HepG2 (cell line): Measurements from ENCODE around the gene BAZ1A. TPM values are rescaled to one million over a fixed set of nuclear protein-coding genes. Genes with fewer than 3 reads are reported as not detected.

Source experiments
- DBP ChIP-seq: sonication (generic); formaldehyde crosslinking; IDR thresholded peaks from 2 replicates; pipeline ENCODE4 v1.4.0; 2020; ENCODE audit warnings: missing genetic modification reagents; ENCODE audit errors: not compliant biosample characterization
- HNF1B ChIP-seq: sonication (generic); formaldehyde crosslinking; IDR thresholded peaks from 2 replicates; pipeline ENCODE4 v1.5.1; 2020; ENCODE audit warnings: mild to moderate bottlenecking, moderate library complexity, missing genetic modification reagents
- KLF11 ChIP-seq: IDR thresholded peaks from 2 replicates; pipeline ENCODE4 v1.6.1; 2016; ENCODE audit warnings: missing compliant biosample characterization
- MXD4 ChIP-seq: IDR thresholded peaks from 2 replicates; pipeline ENCODE4 v1.6.1; 2016; ENCODE audit warnings: mild to moderate bottlenecking, missing biosample characterization, missing genetic modification reagents
- SNAPC4 ChIP-seq: sonication (generic); formaldehyde crosslinking; IDR thresholded peaks from 2 replicates; pipeline ENCODE4 v1.4.0; 2020; ENCODE audit warnings: mild to moderate bottlenecking, missing genetic modification reagents
- SRSF4 ChIP-seq: fragments of 200-400 bp; formaldehyde crosslinking; IDR thresholded peaks from one replicate; pipeline ENCODE4 v1.6.1; 2018; ENCODE audit warnings: mild to moderate bottlenecking, low read depth, low read length, moderate library complexity; ENCODE audit not compliant: poor library complexity, severe bottlenecking
- ZC3H4 ChIP-seq: sonication (generic); formaldehyde crosslinking; IDR thresholded peaks from 2 replicates; pipeline ENCODE4 v1.4.0; 2020; ENCODE audit warnings: missing genetic modification reagents, borderline replicate concordance
- ZFP82 ChIP-seq: sonication (generic); formaldehyde crosslinking; IDR thresholded peaks from 2 replicates; pipeline ENCODE4 v1.5.1; 2020; ENCODE audit warnings: mild to moderate bottlenecking, missing genetic modification reagents, borderline replicate concordance
- ZNF20 ChIP-seq: sonication (generic); formaldehyde crosslinking; IDR thresholded peaks from 2 replicates; pipeline ENCODE4 v1.4.0; 2020; ENCODE audit warnings: mild to moderate bottlenecking, moderate library complexity, missing genetic modification reagents
- ZSCAN12 ChIP-seq: sonication (generic); formaldehyde crosslinking; IDR thresholded peaks from 2 replicates; pipeline ENCODE4 v1.9.0; 2021; ENCODE audit warnings: mild to moderate bottlenecking, missing genetic modification reagents
- polyA plus RNA-seq, 8 experiments: library from polyadenylated mRNA; depleted of rRNA in 3 of 8; stranded (reverse) in 7 of 8; unstranded in 1 of 8; fragments of >200 nt; fragmentation: Illumina TruSeq in 4 of 8; extraction: Trizol in 4 of 8; gene quantifications; 2 replicates each; pipeline versions ENCODE4 v1.2.1 to v1.2.3, GENCODE V29; 2011 to 2016; ENCODE audit warnings: low read depth in 4 of 8, missing spikeins in 1 of 8, mixed read lengths in 1 of 8; ENCODE audit not compliant: insufficient read depth in 1 of 8
- total RNA-seq, 5 experiments: library from RNA; depleted of rRNA; stranded (reverse); fragments of >200 nt; fragmentation: Illumina TruSeq; extraction: Trizol; gene quantifications; 2 replicates each; pipeline ENCODE4 v1.2.3, GENCODE V29; 2016; ENCODE audit warnings: low read depth in 1 of 5
- TF ChIP-seq, protein P1 (sequence below): IDR thresholded peaks from 2 replicates; pipeline ENCODE4 v1.6.1; 2018; ENCODE audit warnings: missing genetic modification reagents, mild to moderate bottlenecking, missing compliant biosample characterization
- TF ChIP-seq, protein P2 (sequence below): sonication (generic); formaldehyde crosslinking; IDR thresholded peaks from 2 replicates; pipeline ENCODE4 v1.4.0; 2020; ENCODE audit warnings: mild to moderate bottlenecking, missing genetic modification reagents
- TF ChIP-seq, protein P3 (sequence below): sonication (generic); formaldehyde crosslinking; IDR thresholded peaks from 2 replicates; pipeline ENCODE4 v1.4.0; 2020; ENCODE audit warnings: missing genetic modification reagents

BAZ1A gene
- total and polyA plus RNA-seq, 2 of the 13 experiments (the other 11 are each of a cell fraction or from before 2014, with no cell fraction given): 20.9 to 56.8 TPM

DNA sequence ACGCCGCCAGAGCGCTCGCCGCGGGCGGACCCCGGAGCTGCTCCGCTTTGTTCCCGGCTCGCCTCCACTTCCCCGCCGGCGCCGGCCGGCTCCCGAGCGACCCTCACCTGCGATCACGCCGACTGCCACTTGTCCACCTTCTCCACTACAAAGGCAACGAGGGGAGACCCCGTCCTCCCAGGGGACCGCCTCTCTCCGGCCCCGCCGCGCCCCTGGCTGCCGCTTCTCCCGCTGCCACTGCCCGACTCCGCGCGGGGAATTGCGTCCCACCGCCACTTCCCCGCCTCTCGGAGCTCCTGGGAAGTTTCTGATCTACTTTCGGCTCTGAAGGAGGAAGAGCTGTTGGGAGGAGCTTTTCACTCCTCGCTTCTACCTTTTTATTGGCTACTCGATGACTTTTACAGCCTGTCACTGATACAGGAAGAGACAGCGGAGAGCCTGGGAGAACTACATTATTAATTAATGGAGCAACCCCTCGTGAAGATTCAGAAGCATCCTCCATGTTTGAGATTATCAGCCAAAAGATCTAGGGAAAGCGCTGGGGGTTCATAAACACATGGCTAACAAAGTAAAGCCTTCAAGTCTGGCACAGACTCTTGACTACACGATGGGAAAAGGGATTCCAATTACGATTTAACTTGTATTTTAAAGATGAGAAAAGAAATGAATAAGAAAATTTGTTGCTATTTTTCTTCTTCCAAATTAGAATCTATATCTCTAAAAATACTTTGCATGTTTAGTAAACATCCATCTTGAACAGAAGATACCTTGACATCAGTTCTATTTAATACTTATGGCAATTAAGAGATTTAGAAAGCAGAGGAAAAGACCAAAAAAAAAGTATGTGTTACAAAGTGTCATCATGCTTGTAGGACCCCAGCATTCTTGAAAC, at the start of gene BAZ1A (continued):
- TF ChIP-seq HNF1B: peak; percentile 70
- TF ChIP-seq ZSCAN12: peak; percentile 64
- TF ChIP-seq MXD4 (CRISPR knock-in tag): peak; percentile 88
- TF ChIP-seq, protein P1, sequence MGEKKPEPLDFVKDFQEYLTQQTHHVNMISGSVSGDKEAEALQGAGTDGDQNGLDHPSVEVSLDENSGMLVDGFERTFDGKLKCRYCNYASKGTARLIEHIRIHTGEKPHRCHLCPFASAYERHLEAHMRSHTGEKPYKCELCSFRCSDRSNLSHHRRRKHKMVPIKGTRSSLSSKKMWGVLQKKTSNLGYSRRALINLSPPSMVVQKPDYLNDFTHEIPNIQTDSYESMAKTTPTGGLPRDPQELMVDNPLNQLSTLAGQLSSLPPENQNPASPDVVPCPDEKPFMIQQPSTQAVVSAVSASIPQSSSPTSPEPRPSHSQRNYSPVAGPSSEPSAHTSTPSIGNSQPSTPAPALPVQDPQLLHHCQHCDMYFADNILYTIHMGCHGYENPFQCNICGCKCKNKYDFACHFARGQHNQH (CRISPR knock-in tag): peak; percentile 78
- no peak for TF ChIP-seq SRSF4
- TF ChIP-seq ZC3H4 (CRISPR knock-in tag): no peak; the same call in 1 of the 2 replicates
- TF ChIP-seq, protein P2, sequence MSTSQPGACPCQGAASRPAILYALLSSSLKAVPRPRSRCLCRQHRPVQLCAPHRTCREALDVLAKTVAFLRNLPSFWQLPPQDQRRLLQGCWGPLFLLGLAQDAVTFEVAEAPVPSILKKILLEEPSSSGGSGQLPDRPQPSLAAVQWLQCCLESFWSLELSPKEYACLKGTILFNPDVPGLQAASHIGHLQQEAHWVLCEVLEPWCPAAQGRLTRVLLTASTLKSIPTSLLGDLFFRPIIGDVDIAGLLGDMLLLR (CRISPR knock-in tag): peak; percentile 94
- TF ChIP-seq DBP (CRISPR knock-in tag): no peak
- 0 out of 2 replicates have a peak, but pooled peaks have one; percentile 33 for TF ChIP-seq ZNF20 (CRISPR knock-in tag)
- TF ChIP-seq ZFP82: no peak
- TF ChIP-seq KLF11 (CRISPR knock-in tag): peak; percentile 70; the same call in 1 of the 2 replicates
- TF ChIP-seq, protein P3, sequence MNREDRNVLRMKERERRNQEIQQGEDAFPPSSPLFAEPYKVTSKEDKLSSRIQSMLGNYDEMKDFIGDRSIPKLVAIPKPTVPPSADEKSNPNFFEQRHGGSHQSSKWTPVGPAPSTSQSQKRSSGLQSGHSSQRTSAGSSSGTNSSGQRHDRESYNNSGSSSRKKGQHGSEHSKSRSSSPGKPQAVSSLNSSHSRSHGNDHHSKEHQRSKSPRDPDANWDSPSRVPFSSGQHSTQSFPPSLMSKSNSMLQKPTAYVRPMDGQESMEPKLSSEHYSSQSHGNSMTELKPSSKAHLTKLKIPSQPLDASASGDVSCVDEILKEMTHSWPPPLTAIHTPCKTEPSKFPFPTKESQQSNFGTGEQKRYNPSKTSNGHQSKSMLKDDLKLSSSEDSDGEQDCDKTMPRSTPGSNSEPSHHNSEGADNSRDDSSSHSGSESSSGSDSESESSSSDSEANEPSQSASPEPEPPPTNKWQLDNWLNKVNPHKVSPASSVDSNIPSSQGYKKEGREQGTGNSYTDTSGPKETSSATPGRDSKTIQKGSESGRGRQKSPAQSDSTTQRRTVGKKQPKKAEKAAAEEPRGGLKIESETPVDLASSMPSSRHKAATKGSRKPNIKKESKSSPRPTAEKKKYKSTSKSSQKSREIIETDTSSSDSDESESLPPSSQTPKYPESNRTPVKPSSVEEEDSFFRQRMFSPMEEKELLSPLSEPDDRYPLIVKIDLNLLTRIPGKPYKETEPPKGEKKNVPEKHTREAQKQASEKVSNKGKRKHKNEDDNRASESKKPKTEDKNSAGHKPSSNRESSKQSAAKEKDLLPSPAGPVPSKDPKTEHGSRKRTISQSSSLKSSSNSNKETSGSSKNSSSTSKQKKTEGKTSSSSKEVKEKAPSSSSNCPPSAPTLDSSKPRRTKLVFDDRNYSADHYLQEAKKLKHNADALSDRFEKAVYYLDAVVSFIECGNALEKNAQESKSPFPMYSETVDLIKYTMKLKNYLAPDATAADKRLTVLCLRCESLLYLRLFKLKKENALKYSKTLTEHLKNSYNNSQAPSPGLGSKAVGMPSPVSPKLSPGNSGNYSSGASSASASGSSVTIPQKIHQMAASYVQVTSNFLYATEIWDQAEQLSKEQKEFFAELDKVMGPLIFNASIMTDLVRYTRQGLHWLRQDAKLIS (CRISPR knock-in tag): peak; percentile 87
- TF ChIP-seq SNAPC4 (CRISPR knock-in tag): 0 out of 2 replicates have a peak, but pooled peaks have one; percentile 59
